DOHH2 (cell line): Measurements from ENCODE around the gene FANCI.

Source experiments
- CTCF ChIP-seq: fragments of 200-600 bp; sonication (generic); IDR thresholded peaks from one replicate; pipeline ENCODE4 v1.5.1; 2014; ENCODE audit warnings: antibody characterized with exemption, mild to moderate bottlenecking, low read depth, low read length; ENCODE audit not compliant: poor library complexity, severe bottlenecking
- EZH2phosphoT487 ChIP-seq: fragments of 200-600 bp; sonication (generic); IDR thresholded peaks from 2 replicates; pipeline ENCODE4 v1.6.1; 2017; ENCODE audit warnings: borderline replicate concordance, mild to moderate bottlenecking, antibody characterized with exemption, low read length, moderate library complexity, mixed read lengths

GRCh38 chr15:89197503-89197971, 46.2 kb upstream of the FANCI start:
- TF ChIP-seq CTCF, result no peak
- TF ChIP-seq EZH2phosphoT487, result no peak
